Effector memory CD8-positive, alpha-beta T cell (primary cell): ENCODE results near the gene GYS1.
"Not testable (repeated sequence)": the region's sequence is repeated elsewhere in the genome, so short reads cannot be mapped to it uniquely, and the experiment has no call there.

ENCODE experiments used
- ATAC-seq: fragments of 150-1000 bp; cut with Tn5 transposase; replicated peaks from 2 replicates; pipeline ENCODE4 v1.10.0; 2021; ENCODE audit warnings: mild to moderate bottlenecking, moderate library complexity
- DNase-seq, 3 experiments: peaks; one replicate each; pipeline ENCODE4 v3.0.0; 2021
- H3K27ac Mint-ChIP-seq, 2 donors: one replicate each; pipeline ENCODE4 v1.8.0; 2022; ENCODE audit warnings: mild to moderate bottlenecking in 2 of 2, mixed read lengths in 2 of 2, moderate library complexity in 2 of 2
- H3K27me3 Mint-ChIP-seq, 2 donors: one replicate each; pipeline ENCODE4 v1.8.0; 2022; ENCODE audit warnings: mixed read lengths in 2 of 2
- H3K36me3 Mint-ChIP-seq: one replicate; pipeline ENCODE4 v1.8.0; 2022; ENCODE audit warnings: mild to moderate bottlenecking, moderate library complexity, mixed read lengths; ENCODE audit not compliant: insufficient read depth
- H3K4me1 Mint-ChIP-seq, 2 donors: one replicate each; pipeline ENCODE4 v1.8.0; 2022; ENCODE audit warnings: low read depth in 2 of 2, mixed read lengths in 2 of 2
- H3K4me3 Mint-ChIP-seq, 2 donors: one replicate each; pipeline ENCODE4 v1.8.0; 2022; ENCODE audit warnings: mild to moderate bottlenecking in 2 of 2, mixed read lengths in 2 of 2, moderate library complexity in 2 of 2
- H3K9me3 Mint-ChIP-seq, 2 donors: one replicate each; pipeline ENCODE4 v1.8.0; 2022; ENCODE audit warnings: mixed read lengths in 2 of 2

The GYS1 gene

DNA sequence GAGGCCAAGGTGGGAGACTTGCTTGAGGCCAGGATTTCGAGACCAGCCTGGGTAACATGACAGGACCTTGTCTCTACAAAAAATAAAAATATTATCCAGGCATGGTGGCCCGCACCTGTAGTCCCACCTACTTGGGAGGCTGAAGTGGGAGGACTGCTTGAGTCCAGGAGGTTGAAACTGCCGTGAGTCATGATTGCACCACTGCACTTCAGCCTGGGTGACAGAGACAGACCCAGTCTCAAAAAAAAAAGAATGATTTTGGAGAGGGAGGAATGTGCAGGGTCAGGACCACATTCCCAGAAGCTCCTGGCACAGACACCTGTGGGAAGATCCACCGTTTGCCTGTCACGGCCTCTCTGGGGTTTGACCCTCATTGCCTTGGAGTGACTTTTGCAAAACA is 47.7 kb downstream of the GYS1 start:
- no peaks in the 10 kb centered on the region for H3K4me1 Mint-ChIP-seq
- no peak overlapping the region for H3K4me3 Mint-ChIP-seq
- H3K9me3 Mint-ChIP-seq, result no peaks in the 10 kb centered on the region
- H3K27me3 Mint-ChIP-seq, result no peaks in the 10 kb centered on the region
- H3K27ac Mint-ChIP-seq, result no peak overlapping the region
- H3K36me3 Mint-ChIP-seq, result no peaks in the 10 kb centered on the region
- no peak for DNase-seq
- no peak for ATAC-seq

GRCh38 chr19:48943081-48943480 is 50.0 kb downstream of the GYS1 start:
- Mint-ChIP-seq H3K36me3 (no peaks in the 10 kb centered on the region), H3K27ac (no peak overlapping the region), H3K4me1 (no peaks in the 10 kb centered on the region), H3K9me3 (no peaks in the 10 kb centered on the region), H3K4me3 (no peak overlapping the region), H3K27me3 (no peaks in the 10 kb centered on the region)
- DNase-seq (no peak), ATAC-seq (no peak)

- H3K4me3 Mint-ChIP-seq, result no peak overlapping the region
- DNase-seq (no peak), ATAC-seq (no peak)
- H3K4me1 Mint-ChIP-seq, result peaks cover 0 to 2% of the 10 kb centered on the region in 2 donors
- H3K9me3 Mint-ChIP-seq, result no peaks in the 10 kb centered on the region
- H3K27ac Mint-ChIP-seq, result no peak overlapping the region
- H3K36me3 Mint-ChIP-seq, result no peaks in the 10 kb centered on the region
- H3K27me3 Mint-ChIP-seq, result no peaks in the 10 kb centered on the region
Measured at GRCh38 chr19:48940902-48941301, 52.2 kb downstream of the GYS1 start.

DNA sequence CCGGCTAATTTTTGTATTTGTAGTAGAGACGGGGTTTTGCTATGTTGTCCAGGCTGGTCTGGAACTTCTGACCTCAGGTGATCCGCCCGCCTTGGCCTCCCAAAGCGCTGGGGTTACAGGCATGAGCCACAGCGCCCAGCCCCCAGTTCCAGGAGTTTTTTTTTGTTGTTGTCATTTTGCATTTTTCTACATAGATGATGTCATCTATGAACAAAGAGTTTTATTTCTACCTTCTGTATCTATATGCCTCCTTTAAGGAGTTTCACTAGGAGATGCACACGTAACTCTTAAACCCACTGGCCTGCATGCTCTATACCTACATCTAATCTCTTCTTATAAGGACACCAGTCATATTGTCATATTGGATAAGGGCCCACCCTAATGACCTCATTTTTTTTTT is 54.9 kb downstream of the GYS1 start:
- Mint-ChIP-seq H3K9me3 (no peaks in the 10 kb centered on the region), H3K27ac (no peak overlapping the region), H3K36me3 (no peaks in the 10 kb centered on the region), H3K4me1 (peaks cover 7% of the 10 kb centered on the region in 2 donors), H3K27me3 (no peaks in the 10 kb centered on the region), H3K4me3 (no peak overlapping the region)
- DNase-seq, result no peak
- no peak for ATAC-seq

- peaks cover 9% of the 10 kb centered on the region in 2 donors for H3K4me1 Mint-ChIP-seq
- DNase-seq (no peak), ATAC-seq (no peak)
- no peaks in the 10 kb centered on the region for H3K27me3 Mint-ChIP-seq
- no peak overlapping the region for H3K27ac Mint-ChIP-seq
- H3K4me3 Mint-ChIP-seq, result no peak overlapping the region
- H3K9me3 Mint-ChIP-seq, result no peaks in the 10 kb centered on the region
- no peaks in the 10 kb centered on the region for H3K36me3 Mint-ChIP-seq
Measured at GRCh38 chr19:48935864-48936263, 57.2 kb downstream of the GYS1 start.

- Mint-ChIP-seq H3K9me3 (no peaks in the 10 kb centered on the region), H3K4me1 (peaks cover 9% of the 10 kb centered on the region in 2 donors), H3K27me3 (no peaks in the 10 kb centered on the region), H3K27ac (no peak overlapping the region), H3K4me3 (peak overlapping the region in 1 of 2 donors; percentile 18), H3K36me3 (no peaks in the 10 kb centered on the region)
- ATAC-seq, result no peak
- DNase-seq, result no peak
Measured at GRCh38 chr19:48934837-48935236, 58.3 kb downstream of the GYS1 start.

- peaks cover 9% of the 10 kb centered on the region in 2 donors for H3K4me1 Mint-ChIP-seq
- H3K27ac Mint-ChIP-seq, result peak within 1 kb of the TSS; percentile 54 to 57
- DNase-seq (peak; percentile 76 to 81 (median 81)), ATAC-seq (peak; percentile 95)
- no peaks in the 10 kb centered on the region for H3K9me3 Mint-ChIP-seq
- H3K4me3 Mint-ChIP-seq, result peak within 1 kb of the TSS; percentile 85 to 92
- H3K36me3 Mint-ChIP-seq, result no peaks in the 10 kb centered on the region
- no peaks in the 10 kb centered on the region for H3K27me3 Mint-ChIP-seq
Measured at GRCh38 chr19:48933382-48933932, 59.7 kb downstream of the GYS1 start, which contains the start of gene DHDH. Gene DHDH (plus strand): TSS chr19:48933699. CDS start chr19:48933722, 23 bp downstream.

DNA sequence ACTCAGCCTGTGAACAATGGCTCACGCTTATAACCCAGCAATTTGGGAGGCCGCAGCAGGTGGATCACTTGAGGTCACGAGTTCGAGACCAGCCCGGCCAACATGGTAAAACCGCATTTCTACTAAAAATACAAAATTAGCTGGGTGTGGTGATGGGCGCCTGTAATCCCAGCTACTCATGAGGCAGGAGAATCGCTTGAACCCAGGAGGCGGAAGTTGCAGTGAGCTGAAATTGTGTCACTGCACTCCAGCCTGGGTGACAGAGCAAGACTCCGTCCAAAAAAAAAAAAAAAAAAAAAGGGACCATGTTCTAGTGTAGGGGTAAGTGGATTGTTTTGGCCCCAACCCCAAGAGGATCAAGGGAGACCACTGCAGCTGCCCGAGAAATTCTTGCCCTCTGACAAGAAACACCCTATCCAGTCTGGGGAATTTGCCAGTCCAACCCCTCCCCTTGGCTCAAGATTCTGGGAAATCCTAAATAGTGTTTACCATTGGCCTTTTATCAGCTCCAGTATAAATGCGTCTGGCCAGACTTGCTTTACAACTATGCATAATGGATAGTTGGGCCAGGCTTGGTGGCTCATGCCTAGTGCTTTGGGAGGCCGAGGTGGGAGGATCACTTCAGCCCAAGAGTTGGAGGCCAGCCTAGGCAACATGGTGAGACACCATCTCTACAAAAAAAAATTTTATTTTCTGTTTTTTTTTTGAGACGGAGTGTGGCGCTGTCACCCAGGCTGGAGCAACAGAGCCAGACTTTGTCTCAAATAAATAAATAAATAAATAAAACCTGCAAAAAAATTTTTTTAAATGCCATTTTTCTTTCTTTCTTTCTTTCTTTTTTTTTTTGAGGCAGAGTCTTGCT is 64.7 kb downstream of the GYS1 start:
- Mint-ChIP-seq H3K4me3 (no peak overlapping the region), H3K36me3 (no peaks in the 10 kb centered on the region), H3K9me3 (no peaks in the 10 kb centered on the region), H3K27me3 (no peaks in the 10 kb centered on the region), H3K4me1 (peaks cover 3 to 4% of the 10 kb centered on the region in 2 donors), H3K27ac (no peak overlapping the region)
- DNase-seq (no peak), ATAC-seq (no peak)

- DNase-seq, H3K36me3 Mint-ChIP-seq, H3K4me1 Mint-ChIP-seq, H3K27ac Mint-ChIP-seq, ATAC-seq, H3K9me3 Mint-ChIP-seq, H3K27me3 Mint-ChIP-seq, H3K4me3 Mint-ChIP-seq: not testable (repeated sequence)
Measured at GRCh38 chr19:48927692-48928091, 65.4 kb downstream of the GYS1 start.

DNA sequence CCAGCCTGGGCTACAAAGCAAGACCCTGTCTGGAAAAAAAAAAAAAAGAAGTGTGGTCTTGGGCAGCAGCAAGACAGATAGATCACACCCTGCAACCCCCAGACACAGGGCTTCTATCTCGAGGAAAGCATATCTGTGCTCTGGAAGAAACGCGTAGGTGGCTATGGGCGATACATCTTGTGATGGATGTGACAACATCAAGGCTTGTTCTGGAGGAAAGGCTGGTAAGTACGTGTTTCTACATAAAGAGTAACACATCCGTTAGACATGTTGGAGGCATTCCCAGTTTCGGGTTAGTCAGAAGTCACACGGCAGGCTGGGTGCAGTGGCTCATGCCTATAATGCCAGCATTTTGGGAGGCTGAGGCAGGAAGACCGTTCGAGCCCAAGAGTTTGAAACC is 66.2 kb downstream of the GYS1 start:
- Mint-ChIP-seq H3K9me3 (no peaks in the 10 kb centered on the region), H3K27ac (no peak overlapping the region), H3K4me3 (no peak overlapping the region), H3K27me3 (no peaks in the 10 kb centered on the region), H3K4me1 (no peaks in the 10 kb centered on the region), H3K36me3 (peaks cover 6% of the 10 kb centered on the region)
- ATAC-seq (no peak), DNase-seq (no peak)

DNA sequence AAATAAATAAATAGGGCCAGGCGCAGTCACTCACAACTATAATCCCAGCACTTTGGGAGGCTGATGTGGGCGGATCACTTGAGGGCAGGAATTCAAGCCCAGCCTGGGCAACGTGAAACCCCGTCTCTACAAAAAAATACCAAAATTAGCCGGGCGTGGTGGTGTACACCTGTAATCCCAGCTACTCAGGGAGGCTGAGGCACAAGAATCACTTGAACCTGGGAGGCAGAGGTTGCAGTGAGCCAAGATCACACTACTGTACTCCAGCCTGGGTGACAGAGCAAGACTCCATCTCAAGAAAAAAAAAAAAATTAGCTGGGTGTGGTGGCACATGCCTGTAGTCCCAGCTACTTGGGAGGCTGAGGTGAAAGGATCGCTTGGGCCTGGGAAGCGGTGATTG is 67.2 kb downstream of the GYS1 start:
- H3K27me3 Mint-ChIP-seq, H3K9me3 Mint-ChIP-seq, H3K4me3 Mint-ChIP-seq, H3K4me1 Mint-ChIP-seq, H3K27ac Mint-ChIP-seq, ATAC-seq, DNase-seq: not testable (repeated sequence)
- peaks cover 14% of the 10 kb centered on the region for H3K36me3 Mint-ChIP-seq

DNA sequence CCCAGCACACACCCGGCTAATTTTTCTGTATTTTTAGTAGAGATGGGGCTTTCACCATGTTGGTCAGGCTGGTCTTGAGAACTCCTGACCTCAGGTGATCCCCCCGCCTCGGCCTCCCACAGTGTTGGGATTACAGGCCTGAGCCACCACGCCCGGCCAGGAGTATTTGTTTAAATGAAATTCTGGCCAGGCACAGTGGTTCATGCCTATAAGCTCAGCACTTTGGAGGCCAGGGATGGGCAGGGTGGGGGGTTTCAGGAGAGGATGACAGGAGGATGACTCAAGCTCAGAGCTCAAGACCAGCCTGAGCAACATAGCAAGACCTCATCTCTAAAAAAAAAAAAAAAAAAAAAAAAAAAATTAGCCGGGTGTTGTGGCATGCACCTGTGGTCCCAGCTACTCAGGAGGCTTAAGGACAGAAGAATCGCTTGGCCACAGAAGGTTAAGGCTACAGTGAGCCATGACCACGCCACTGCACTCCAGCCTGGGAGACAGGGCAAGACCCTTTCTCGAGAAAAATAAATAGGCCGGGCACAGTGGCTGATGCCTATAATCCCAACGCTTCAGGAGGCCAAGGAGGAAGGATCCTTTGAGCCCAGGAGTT is 67.8 kb downstream of the GYS1 start:
- DNase-seq, result no peak
- peaks cover 14% of the 10 kb centered on the region for H3K36me3 Mint-ChIP-seq
- H3K4me3 Mint-ChIP-seq, result no peak overlapping the region
- peak overlapping the region in 1 of 2 donors; percentile 75 for H3K27ac Mint-ChIP-seq
- ATAC-seq, result no peak
- H3K27me3 Mint-ChIP-seq, result no peaks in the 10 kb centered on the region
- H3K9me3 Mint-ChIP-seq, result no peaks in the 10 kb centered on the region
- no peaks in the 10 kb centered on the region for H3K4me1 Mint-ChIP-seq

- ATAC-seq (no peak), DNase-seq (no peak)
- Mint-ChIP-seq H3K27me3 (no peaks in the 10 kb centered on the region), H3K4me3 (no peak overlapping the region), H3K36me3 (peaks cover 19% of the 10 kb centered on the region), H3K9me3 (no peaks in the 10 kb centered on the region), H3K27ac (peak overlapping the region in 1 of 2 donors; percentile 74), H3K4me1 (peaks cover 0 to 3% of the 10 kb centered on the region in 2 donors)
Measured at GRCh38 chr19:48922548-48923490, 70.3 kb downstream of the GYS1 start.
